HepG2 (cell line): ENCODE measurements around the gene GOT1. TPM values are rescaled to one million over a fixed set of nuclear protein-coding genes. Genes with fewer than 3 reads are reported as not detected.

Experiments
- BRF2 ChIP-seq: sonication (generic); formaldehyde crosslinking; IDR thresholded peaks from 2 replicates; pipeline ENCODE4 v1.8.1; 2022; ENCODE audit warnings: mild to moderate bottlenecking, missing genetic modification reagents
- CAMTA2 ChIP-seq: sonication (generic); formaldehyde crosslinking; IDR thresholded peaks from 2 replicates; pipeline ENCODE4 v1.4.0; 2020; ENCODE audit warnings: mild to moderate bottlenecking, missing genetic modification reagents, borderline replicate concordance
- HNF1A ChIP-seq, 2 experiments: sonication (generic) in 1 of 2; formaldehyde crosslinking in 1 of 2; IDR thresholded peaks; 2 replicates each; pipeline versions ENCODE4 v1.4.0 to v1.6.1; 2016 to 2020; ENCODE audit warnings: borderline replicate concordance in 1 of 2, low read depth in 1 of 2, mild to moderate bottlenecking in 1 of 2, missing genetic modification reagents in 1 of 2
- MEIS2 ChIP-seq: sonication (generic); formaldehyde crosslinking; IDR thresholded peaks from 2 replicates; pipeline ENCODE4 v1.9.0; 2021; ENCODE audit warnings: mild to moderate bottlenecking, missing genetic modification reagents
- NR2F1 ChIP-seq, 2 experiments: fragments of 450-650 bp in 1 of 2; formaldehyde crosslinking in 1 of 2; IDR thresholded peaks; 2 replicates each; pipeline versions ENCODE4 v1.5.0 to v1.6.1; 2016 to 2020; ENCODE audit warnings: mild to moderate bottlenecking in 1 of 2, missing compliant biosample characterization in 1 of 2, missing genetic modification reagents in 1 of 2, moderate library complexity in 1 of 2
- PREB ChIP-seq: sonication (generic); formaldehyde crosslinking; IDR thresholded peaks from 2 replicates; pipeline ENCODE4 v1.4.0; 2020; ENCODE audit warnings: missing genetic modification reagents
- ZFY ChIP-seq: sonication (generic); formaldehyde crosslinking; IDR thresholded peaks from 2 replicates; pipeline ENCODE4 v1.4.0; 2020; ENCODE audit warnings: missing genetic modification reagents
- ZKSCAN5 ChIP-seq: sonication (generic); formaldehyde crosslinking; IDR thresholded peaks from 2 replicates; pipeline ENCODE4 v1.5.1; 2020; ENCODE audit warnings: mild to moderate bottlenecking, missing genetic modification reagents
- ZNF207 ChIP-seq: fragments of 450-650 bp; IDR thresholded peaks from 2 replicates; pipeline ENCODE4 v1.6.1; 2016; ENCODE audit warnings: antibody characterized with exemption, borderline replicate concordance
- ZNF609 ChIP-seq: sonication (generic); formaldehyde crosslinking; IDR thresholded peaks from 2 replicates; pipeline ENCODE4 v1.4.0; 2020; ENCODE audit warnings: mild to moderate bottlenecking, missing genetic modification reagents, borderline replicate concordance
- ZNF740 ChIP-seq: sonication (generic); formaldehyde crosslinking; IDR thresholded peaks from 2 replicates; pipeline ENCODE4 v1.4.0; 2020; ENCODE audit warnings: missing genetic modification reagents
- polyA plus RNA-seq, 8 experiments: library from polyadenylated mRNA; depleted of rRNA in 3 of 8; stranded (reverse) in 7 of 8; unstranded in 1 of 8; fragments of >200 nt; fragmentation: Illumina TruSeq in 4 of 8; extraction: Trizol in 4 of 8; gene quantifications; 2 replicates each; pipeline versions ENCODE4 v1.2.1 to v1.2.3, GENCODE V29; 2011 to 2016; ENCODE audit warnings: low read depth in 4 of 8, missing spikeins in 1 of 8, mixed read lengths in 1 of 8; ENCODE audit not compliant: insufficient read depth in 1 of 8
- total RNA-seq, 5 experiments: library from RNA; depleted of rRNA; stranded (reverse); fragments of >200 nt; fragmentation: Illumina TruSeq; extraction: Trizol; gene quantifications; 2 replicates each; pipeline ENCODE4 v1.2.3, GENCODE V29; 2016; ENCODE audit warnings: low read depth in 1 of 5

The GOT1 gene
- total and polyA plus RNA-seq, 2 of the 13 experiments (the other 11 are each of a cell fraction or from before 2014, with no cell fraction given): 81.2 to 102 TPM

- no peak for TF ChIP-seq ZKSCAN5
- no peak for TF ChIP-seq CAMTA2
- TF ChIP-seq MEIS2 (CRISPR knock-in tag): peak; percentile 92
- TF ChIP-seq PREB (CRISPR knock-in tag): no peak
- 0 out of 2 replicates have a peak, but pooled peaks have one; percentile 35 for TF ChIP-seq ZNF740 (CRISPR knock-in tag)
- no peak for TF ChIP-seq ZNF207
- TF ChIP-seq ZFY: no peak
- no peak; the same call in 1 of the 2 replicates for TF ChIP-seq BRF2
- peak in 1 of 2 experiments; percentile 41; a peak in 2 of 4 replicates for TF ChIP-seq NR2F1 (CRISPR knock-in tag; IDR thresholded peaks at IDR 0.05)
- peak; percentile 55 for TF ChIP-seq HNF1A (IDR thresholded peaks at IDR 0.05; ENCODE audit: low read depth)
- no peak for TF ChIP-seq HNF1A (CRISPR knock-in tag; IDR thresholded peaks at IDR 0.05; ENCODE audit: borderline replicate concordance)
- peak; percentile 92; the same call in 1 of the 2 replicates for TF ChIP-seq ZNF609 (CRISPR knock-in tag)
Observed at GRCh38 chr10:99395750-99396445, 34.5 kb downstream of the GOT1 start (continued).
